A673 (cell line): Measurements from ENCODE around the gene TOP2A.

Experiments
- EZH2 ChIP-seq: fragments of 200-600 bp; sonication (generic); IDR thresholded peaks from 2 replicates; pipeline ENCODE4 v1.6.1; 2017; ENCODE audit warnings: borderline replicate concordance, low read depth, mild to moderate bottlenecking, mixed read lengths, antibody characterized with exemption, low read length; ENCODE audit not compliant: poor library complexity, severe bottlenecking
- TF ChIP-seq, protein P1 (sequence below): fragments of 300-800, 200-600 bp; sonication (generic); conservative IDR thresholded peaks from 2 replicates; pipeline ENCODE4 v1.5.1; 2017; ENCODE audit warnings: low read depth, mild to moderate bottlenecking, antibody characterized with exemption, low read length, moderate library complexity, mixed read lengths

DNA sequence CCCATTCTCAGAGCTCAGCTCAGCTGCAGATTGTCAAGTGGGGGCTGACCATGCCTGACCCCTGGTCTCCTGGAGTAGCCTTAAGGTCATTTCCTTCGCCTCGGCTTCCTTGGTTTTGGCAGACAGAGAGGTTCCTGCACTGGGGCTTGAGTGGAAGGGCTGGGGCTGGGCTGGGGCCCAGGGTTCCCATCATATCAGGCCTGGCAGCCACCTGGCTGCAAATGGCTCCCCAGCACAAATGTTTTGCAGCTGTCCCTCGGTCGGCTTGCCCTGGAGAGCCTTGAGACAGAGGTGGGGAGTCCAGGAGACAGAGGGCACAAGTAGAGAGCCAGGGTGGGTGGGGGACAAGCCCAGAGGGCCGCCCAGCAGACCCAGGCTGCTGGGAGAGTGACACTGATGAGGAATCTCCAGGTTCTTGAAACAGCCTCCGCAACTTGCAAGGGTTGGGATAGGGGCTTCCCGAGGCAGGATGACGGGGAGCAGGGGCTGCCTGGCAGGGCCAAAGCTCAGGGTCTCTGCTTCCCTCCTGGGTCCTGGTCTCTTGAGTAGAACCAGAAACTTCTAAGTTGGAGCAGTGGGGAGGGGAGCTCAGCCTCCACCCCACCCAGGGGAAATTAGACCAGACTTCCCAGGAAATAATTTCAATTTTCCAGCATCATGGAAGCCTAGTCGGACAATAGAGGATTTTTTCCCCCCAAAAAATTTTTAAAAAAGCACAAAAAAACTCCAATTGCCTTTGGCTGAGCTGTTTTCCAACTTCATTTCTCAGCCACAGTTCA is 44.8 kb upstream of the TOP2A start:
- TF ChIP-seq, protein P1, sequence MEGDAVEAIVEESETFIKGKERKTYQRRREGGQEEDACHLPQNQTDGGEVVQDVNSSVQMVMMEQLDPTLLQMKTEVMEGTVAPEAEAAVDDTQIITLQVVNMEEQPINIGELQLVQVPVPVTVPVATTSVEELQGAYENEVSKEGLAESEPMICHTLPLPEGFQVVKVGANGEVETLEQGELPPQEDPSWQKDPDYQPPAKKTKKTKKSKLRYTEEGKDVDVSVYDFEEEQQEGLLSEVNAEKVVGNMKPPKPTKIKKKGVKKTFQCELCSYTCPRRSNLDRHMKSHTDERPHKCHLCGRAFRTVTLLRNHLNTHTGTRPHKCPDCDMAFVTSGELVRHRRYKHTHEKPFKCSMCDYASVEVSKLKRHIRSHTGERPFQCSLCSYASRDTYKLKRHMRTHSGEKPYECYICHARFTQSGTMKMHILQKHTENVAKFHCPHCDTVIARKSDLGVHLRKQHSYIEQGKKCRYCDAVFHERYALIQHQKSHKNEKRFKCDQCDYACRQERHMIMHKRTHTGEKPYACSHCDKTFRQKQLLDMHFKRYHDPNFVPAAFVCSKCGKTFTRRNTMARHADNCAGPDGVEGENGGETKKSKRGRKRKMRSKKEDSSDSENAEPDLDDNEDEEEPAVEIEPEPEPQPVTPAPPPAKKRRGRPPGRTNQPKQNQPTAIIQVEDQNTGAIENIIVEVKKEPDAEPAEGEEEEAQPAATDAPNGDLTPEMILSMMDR, result no peak
- TF ChIP-seq EZH2, result no peak
